NCI-H146 (cell line): ENCODE results near the gene MAP4K5.

ENCODE experiments used
- DNase-seq: peaks from one replicate; lab custom pipeline; 2025; lab: John Stamatoyannopoulos, UW

MAP4K5 gene

GRCh38 chr14:50476134-50476533 is 56.2 kb downstream of the MAP4K5 start:
- DNase-seq: no peak

GRCh38 chr14:50475460-50475859 is 56.9 kb downstream of the MAP4K5 start:
- DNase-seq: peak; percentile 5

GRCh38 chr14:50471838-50472465 is 60.4 kb downstream of the MAP4K5 start:
- no peak for DNase-seq

GRCh38 chr14:50469982-50470381 is 62.4 kb downstream of the MAP4K5 start:
- DNase-seq: no peak

DNA sequence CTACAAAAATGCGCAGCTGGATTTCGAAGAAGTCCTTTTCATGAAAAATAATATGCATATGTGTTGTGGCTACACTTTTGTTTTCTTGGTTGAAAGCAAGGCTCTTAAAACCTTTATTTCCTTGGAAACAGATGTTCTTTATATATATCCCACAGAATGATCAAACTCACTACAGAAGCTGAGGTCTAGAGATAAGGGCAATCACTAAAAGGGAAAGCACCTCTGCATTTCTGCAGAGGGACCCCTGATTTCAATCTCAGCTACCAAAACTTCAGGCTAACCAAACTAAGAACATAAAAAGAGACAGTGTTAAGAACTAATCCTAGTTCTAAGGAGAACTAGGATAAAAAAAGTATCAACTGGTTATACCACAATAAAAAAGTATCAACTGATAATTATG is 70.3 kb downstream of the MAP4K5 start:
- DNase-seq: no peak

DNA sequence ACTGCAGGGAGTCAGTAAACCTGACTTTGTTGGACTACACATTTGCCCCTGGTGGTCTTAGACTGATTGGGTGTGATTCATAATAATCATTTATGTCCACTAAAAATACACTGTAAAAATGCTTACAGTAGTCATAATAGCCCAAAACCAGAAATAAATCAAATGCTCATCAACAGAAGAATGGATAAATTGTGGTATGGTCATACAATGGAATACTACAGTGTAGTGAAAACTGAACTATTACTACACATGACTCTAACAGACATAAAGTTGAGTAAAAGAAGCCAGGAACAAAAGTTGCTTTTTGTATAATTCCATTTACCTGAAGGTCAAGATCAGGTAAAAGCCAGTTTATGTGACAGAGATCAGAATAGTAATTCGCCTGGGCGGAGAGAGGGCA is 78.5 kb downstream of the MAP4K5 start:
- DNase-seq: no peak

- no peak for DNase-seq
Measured at GRCh38 chr14:50452979-50453705, 79.2 kb downstream of the MAP4K5 start.

DNA sequence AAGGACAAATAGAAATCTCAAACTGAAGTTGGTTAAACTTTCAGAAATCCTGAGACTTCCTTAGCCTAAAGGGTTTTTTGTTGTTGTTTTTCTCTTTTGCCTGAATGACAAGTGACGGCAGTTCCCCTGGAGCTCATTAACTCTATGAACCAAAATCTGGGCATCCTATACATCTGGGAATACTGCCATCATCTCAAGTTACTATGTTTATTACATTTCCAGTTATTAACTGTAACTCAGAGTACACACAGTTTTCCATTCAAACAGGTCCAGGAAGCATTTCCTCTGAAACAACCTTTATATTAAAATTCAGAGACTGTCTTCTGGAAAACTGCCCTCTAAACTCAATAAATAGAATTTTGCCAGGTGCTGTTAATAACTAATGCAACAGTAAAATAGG is 80.1 kb downstream of the MAP4K5 start:
- DNase-seq: no peak

DNA sequence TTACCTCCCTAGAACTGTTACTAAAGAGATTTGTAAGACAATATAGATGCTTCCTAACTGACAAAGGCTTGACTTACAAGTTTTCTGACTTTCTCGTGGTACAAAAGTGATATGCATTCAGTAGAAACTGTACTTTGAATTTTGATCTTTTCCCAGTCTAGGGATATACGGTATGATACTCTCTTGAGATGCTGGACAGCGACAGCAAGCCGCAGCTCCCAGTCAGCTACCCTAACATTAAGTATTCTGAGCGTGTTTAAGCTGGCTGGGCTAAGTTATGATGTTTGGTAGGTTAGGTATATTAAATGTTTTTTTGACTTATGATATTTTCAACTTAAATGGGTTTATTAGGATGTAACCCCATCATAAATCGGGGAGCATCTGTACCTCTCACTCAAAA is 80.5 kb downstream of the MAP4K5 start:
- DNase-seq: no peak

GRCh38 chr14:50447461-50447860 is 84.9 kb downstream of the MAP4K5 start:
- DNase-seq: no peak

DNA sequence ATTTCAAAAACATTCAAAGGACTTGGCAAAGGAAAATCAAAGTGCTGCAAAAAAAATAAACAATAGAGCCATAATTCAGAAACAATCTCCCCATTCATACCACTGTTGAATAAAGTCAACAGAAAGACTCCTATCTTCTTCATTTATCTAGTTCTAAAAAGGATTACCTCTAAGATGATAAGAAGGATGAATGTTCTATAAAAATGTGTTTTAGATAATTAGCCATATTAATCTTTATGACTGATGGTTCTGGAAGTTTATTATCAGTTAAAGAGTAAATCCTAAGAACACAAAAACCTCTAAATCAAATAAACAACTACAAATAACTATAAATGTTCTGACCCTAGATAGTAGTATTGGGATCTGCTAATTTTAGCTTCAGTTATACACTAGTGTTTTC is 97.8 kb downstream of the MAP4K5 start:
- no peak for DNase-seq

DNA sequence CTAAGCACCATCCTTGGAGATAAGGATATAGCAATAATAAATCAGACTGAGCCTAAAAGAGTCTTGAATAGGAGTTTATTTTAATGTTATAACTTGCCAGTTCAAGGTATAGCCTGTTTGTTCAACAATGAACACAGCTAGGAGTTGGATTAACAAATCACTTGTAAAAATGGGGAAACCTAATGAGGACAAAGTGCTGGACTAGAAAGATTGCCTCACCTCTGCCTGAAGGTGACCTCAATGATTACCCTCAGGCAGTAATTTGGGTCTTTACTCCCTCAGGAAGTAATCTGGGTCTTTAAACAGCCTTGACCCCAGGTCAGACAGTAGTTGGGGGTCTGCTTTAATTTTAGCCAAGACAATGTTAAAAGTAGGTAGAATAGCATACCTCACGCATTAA is 100.2 kb downstream of the MAP4K5 start:
- no peak for DNase-seq

GRCh38 chr14:50425816-50426215 is 106.6 kb downstream of the MAP4K5 start:
- DNase-seq: no peak

- DNase-seq: no peak
Measured at GRCh38 chr14:50425105-50425504, 107.3 kb downstream of the MAP4K5 start.

DNA sequence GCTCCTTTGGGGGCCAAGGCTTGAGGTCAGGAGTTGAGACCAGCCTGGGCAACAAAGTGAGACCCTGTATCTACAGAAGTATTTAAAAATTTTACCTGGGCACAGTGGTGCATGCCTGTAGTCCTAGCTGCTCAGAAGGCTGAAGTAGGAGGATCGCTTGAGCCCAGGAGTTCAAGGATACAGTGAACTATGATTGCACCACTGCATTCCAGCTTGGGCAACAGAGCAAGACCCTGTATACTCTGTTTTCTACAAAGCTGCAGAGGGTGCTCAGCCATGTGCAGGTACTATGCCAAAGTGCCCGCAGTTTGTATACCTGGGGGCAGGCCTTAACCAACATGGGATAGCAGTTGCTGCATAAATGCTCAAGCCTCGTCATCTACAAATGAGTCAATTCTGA is 108.8 kb downstream of the MAP4K5 start:
- no peak for DNase-seq

DNA sequence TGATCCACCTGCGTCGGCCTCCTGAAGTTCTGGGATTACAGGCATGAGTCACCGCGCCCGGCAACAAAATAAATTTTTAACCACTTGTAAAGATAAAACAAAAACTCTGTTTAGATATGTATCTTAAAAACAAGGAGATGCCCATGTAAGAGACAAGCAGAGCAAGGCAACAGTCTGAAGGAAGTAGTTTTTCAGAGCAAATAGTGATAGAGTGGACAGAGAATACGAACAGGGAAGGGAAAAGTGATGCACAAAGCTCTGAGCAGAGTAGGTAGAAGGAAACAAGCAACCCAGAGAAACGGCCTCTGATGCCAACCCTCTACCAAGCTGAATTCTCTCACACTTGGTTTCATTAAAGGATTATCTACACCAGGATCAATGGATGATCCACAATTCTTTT is 110.9 kb downstream of the MAP4K5 start:
- no peak for DNase-seq

DNA sequence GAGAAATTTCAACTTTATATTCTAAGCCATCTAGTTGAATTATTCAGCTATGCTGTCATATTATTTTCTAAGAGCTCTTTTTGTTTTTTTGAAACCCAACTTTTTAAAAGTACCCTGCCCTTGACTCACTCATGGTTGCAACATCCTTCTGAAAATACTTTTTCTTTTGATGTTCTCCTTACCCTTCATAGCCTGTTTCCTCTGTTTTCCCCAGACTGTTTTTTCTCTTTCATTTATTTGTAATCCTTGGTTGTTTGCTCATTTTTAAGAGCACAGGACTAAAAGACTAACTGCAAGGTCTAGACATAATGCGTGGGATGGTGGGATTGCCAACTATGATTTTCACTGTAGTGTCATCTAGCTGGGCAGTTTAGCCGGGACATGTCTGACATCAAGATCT is 114.5 kb downstream of the MAP4K5 start:
- DNase-seq: no peak

DNA sequence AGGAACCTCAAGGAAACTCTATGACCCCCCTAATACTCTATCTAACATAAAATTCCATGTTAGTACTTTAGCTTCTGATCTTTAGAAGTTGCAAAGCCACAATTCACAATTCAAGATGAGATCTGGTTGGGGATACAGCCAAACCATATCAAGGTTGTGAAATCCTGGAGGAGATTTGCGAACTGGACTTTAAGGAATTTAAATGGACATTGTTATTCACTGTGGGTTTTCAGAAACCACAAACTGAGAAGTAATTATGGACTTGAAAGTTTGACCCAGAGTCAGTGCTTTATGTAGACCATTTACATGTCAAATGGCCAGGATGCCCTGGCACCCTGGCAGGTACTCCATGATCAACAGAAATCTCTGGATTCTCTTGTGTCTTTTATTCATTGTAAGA is 121.4 kb downstream of the MAP4K5 start:
- DNase-seq: no peak

GRCh38 chr14:50410071-50410470 is 122.3 kb downstream of the MAP4K5 start:
- DNase-seq: no peak

DNA sequence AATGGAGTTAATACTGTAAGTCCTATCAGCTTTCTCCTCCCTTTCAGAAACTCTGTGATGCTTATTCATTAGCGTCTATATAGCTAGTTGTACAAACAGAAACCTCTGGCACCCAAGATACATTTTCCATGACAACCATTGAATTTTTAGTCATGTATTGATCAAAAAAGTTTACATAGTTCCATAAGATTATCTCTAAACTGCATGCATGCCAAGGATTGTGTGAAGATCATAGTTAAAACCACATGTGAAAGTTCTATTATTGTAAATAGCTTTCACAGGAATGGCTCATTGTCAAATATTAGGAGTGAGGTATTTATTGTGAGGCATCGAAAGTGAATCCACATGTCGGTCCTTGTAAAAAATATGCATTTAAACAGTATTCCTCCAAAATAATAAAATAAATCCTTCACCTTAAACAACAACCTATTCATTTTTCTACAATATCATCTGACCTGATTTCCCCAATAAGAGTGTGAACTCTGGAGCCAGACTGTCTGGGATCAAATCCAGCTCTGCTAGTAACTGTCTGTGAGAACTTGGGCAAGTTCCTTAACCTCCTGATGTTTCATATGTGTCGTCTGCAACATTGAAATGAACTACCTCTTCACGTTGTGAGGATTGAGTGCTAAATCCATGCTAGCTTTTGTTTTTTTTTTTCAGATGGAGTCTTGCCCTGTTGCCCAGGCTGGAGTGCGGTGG is 125.1 kb downstream of the MAP4K5 start:
- no peak for DNase-seq

GRCh38 chr14:50403419-50403818 is 128.9 kb downstream of the MAP4K5 start:
- no peak for DNase-seq

DNA sequence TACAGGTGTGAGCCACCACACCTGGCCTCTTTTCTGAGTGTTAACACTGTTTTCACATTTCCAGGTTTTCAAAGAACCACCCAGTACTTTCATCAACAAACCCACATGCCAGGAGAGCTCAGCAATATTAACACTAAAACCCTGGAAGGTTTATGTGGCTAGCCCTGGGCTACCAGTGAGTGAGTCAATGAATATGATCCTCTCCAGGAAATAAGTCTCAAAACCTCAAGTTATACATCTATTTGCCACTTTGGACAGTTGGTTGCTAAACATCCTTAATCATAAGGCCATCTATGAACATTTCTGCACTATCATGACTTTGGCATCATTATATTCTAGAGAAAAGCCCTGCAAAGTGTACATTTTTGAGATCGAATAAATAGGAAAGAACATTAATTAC is 129.4 kb downstream of the MAP4K5 start:
- DNase-seq: no peak

GRCh38 chr14:50400461-50400860 is 131.9 kb downstream of the MAP4K5 start:
- no peak for DNase-seq
